Left forelimb (tissue), 1 donor: ENCODE data around the gene PDE4D.

Experiments
- DNase-seq: peaks from one replicate; pipeline ENCODE4 v3.0.0-alpha.2; 2018; ENCODE audit warnings: low spot score

PDE4D gene

GRCh38 chr5:59517926-59518585 is 375.5 kb downstream of the PDE4D start:
- no peak for DNase-seq

DNA sequence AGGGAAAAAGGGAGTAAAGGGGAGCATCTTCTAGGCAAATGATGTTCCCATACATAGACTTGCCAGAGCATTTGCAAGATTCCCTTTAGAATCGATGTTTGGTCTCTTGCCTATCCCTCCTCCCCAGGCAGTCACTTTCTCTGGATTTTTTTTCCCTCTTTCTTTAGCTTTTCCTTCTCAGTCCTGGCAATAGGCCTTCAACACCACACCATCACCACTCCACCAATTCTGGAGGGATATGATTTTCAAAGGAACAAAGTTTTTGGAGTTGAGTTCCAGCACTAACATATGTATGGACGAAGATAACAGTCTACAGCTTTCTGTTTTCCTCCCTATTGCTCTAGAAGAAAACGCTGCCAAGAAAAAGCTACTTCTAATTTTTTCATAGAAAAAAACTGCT is 377.4 kb downstream of the PDE4D start:
- DNase-seq, result no peak

DNA sequence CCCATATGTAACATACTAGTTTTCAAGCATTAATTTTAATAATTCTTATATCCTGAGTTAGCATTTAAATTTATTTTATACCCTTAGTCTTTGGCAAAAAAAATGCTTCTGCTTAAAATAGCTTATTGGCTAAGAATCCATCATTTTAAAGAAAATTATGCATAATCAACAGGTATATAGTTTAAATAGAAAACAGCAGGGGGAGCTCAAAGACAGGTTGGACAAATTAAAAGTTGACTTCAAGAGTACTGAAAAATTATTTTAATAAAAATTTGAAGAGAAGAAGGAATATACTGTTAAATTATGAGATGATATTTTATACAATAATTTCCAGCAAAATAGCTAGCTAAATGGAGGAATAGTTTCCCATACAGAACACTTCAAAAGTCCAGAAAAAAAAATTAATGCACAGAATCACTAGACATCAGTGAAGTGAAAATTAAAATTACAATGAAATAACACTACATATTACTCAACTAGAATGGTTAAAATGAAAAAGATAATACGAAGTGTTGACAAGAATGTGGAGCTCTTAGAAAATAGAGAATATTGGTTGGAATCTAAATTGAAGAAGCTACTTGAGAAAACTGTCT is 387.1 kb downstream of the PDE4D start:
- no peak for DNase-seq

- DNase-seq, result no peak
Measured at GRCh38 chr5:59504043-59504442, 389.5 kb downstream of the PDE4D start.

GRCh38 chr5:59503220-59503619 is 390.3 kb downstream of the PDE4D start:
- DNase-seq, result no peak

- no peak for DNase-seq
Measured at GRCh38 chr5:59501316-59501715, 392.2 kb downstream of the PDE4D start.

DNA sequence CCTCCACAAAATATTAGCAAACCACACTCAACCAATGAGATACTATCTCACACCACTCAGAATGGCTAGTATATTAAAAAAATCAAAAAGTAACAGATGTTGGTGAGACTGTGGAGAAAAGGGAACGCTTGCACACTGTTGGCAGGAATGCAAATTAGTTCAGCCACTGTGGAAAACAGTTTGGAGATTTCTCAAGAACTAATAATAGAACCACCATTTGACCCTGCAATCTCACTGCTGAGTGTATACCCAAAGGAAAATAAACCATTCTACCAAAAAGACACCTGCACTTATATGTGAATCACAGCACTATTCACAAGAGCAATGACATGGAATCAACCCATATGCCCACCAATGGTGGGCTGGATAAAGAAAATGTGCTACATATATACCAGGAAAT is 393.5 kb downstream of the PDE4D start:
- no peak for DNase-seq

DNA sequence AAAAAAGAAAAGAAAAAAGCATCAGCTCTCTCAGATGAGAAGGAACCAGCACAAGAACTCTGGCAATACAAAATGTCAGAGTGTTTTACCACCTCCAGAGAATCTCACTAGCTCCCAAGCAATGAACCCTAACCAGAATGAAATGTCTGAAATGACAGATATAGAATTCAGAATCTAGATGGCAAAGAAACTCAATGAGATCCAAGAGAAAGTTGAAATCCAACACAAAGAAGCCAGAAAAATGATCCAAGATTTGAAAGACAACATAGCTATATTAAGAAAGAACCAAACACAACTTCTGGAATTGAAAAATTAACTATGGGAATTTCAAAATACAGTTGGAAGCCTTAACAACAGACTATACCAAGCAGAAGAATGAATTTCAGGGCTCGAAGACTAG is 396.3 kb downstream of the PDE4D start:
- no peak for DNase-seq

DNA sequence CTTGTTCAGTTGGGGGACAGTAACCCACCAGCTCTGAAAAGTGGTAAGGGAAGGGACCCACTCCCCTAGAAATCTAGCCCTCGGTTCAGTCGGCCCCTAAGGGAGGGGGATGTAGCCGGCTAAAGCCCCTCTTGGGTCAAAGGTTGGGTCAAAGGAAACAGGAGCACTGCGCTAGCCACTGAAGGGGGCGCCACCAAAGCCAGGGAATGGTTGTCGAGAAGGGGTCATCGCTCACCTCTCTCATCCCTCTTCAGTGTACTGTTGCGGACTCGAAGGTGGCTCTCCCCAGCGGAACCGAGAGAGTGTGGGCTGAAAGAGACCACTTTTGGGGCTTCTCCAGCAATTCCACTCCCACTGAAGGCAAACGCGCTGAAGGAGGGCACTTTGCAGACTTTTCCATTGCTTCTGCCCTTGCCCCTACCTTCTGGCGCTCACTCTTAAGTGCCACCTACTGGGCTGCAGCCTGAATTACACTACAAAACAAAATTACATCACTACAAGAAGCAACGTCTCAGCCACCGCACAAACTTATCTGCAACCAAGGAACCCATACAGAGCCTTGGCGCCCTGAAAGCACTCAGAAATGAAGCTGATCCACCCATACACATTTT is 396.9 kb downstream of the PDE4D start:
- no peak for DNase-seq

DNA sequence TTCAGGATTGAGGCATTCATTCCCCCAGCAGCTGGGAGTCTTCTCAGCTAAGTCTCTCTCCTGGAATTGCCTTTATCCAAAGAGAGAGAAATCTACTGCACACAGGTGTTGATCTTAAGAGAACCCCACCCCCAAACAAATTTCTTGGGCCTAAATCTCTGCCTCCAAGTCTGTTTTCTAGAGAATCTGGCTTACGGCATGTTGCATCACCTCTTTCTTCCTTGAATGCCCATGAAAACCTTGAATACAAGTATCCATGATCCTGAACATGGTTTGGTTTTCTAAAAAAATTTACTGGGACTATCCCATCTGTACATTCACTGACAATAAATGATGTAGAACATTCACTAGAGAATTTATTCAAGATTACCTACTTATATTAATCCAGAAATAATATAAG is 401.6 kb downstream of the PDE4D start:
- no peak for DNase-seq

DNA sequence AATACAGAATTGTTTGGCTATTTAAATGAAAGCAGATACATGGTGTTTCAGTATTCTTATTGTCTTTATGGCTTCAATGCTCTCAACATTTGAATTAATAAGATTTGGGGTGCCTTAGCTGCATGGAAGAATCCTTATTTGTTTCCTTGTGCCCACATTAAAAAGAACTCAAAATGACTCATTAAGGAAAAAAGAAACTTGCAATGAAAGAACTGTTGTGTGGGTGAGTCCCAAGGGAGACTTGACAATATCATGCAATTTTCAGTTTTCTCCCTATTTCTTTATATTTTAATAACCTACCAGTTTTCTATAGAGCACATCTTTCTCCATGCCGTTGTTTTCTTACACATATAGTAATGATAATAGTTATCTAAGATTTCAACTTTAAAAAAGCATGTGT is 404.0 kb downstream of the PDE4D start:
- DNase-seq, result no peak

GRCh38 chr5:59487772-59488729 is 405.5 kb downstream of the PDE4D start:
- no peak for DNase-seq

DNA sequence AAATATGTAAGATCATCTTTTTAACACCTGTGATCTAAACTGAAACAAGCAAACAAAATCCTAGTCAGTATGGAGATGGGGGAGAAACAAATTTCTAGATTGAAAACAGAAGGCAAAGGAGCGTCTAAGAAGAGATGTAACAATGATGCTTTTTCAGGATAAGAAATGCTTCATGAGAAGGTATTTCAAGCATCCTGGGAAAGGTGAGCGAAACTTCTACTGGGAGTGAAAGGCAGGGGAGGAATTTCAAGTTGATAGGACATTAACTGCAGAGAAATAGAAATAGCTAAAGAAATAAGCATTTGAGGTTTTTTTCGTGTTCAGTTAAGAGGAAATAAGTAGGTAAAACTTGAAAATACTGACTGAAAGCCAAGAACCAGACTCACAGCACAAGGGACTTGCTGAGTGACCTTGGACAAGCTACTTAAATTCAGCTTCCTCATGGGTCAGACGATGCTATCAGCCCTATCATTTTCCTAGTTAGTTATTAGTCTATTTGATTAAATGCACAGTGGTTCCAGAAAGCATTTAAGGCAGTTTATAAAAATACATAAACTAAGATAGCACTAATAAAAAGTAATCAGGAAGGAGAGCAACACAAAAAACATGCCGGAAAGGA is 406.3 kb downstream of the PDE4D start:
- DNase-seq, result no peak

DNA sequence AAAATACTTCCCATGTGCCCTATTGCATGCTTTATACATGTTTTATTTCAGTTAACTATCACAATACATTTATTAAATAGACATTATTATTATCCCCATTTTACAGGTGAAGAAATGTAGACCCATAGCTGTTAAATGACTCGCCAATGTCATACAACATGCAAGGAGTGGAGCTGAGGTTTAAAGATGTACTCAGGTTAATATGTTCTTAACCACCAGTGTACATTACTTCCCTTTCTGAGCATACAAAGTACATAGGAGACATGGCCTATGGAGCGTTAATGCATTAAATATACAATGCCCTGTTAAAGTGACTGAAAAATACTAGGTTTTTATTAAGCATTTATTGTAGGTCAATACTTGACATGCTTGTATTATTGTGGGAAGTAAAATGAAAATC is 407.0 kb downstream of the PDE4D start:
- no peak for DNase-seq

DNA sequence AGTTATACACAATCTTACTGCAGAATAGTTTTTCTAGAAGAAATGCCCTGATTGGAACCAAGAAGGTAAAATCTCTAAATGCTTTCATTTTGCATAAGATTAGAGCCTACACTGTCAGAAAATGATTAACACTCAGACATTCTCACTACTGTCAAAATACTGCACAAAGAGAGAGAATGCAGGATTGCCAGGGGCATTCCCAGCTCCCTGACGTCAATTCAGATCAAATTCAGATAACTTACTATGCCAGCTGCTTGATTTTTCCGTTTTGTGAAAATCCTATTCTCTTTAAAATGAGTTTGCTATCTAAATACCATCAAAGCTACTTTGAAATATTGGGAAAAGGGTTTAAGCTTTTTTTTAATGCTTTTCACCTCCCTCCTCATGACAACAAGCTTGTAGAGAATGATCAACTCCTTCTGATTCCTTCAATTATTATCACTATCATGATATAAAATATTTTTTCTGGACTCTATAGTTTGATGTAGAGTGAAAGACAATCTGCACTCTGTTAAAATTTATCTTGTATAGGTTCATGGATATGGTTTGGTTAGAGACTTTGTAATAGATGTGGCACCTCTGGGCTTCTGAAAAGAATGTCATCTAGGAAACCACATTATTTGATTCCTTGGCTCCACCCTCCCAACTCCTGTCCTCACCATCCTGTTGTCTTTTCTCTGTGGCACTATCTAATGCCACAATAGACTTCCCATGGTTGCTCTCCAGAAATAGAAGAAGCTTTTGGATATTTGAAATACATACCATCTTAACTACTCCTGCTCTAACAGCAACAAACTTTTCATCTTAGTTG is 407.7 kb downstream of the PDE4D start:
- no peak for DNase-seq

DNA sequence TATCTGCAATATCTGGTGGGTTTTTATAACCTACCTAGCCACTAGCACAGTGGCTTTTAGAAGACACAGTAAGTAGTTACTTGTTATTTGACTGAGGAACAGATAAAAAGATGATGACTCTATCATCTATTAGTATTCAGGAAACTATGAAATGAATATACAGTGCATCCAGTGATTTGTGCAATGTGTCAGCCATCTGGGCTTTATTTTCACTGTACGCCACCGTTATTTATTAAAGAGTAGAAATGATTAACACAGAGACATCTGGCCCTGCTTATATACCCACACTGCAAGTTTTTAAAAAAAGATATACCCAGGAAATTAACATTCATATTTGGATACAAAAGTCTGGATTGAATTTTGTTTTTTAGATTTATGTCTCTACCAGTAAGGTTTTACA is 408.4 kb downstream of the PDE4D start:
- DNase-seq, result no peak

GRCh38 chr5:59484618-59485017 is 408.9 kb downstream of the PDE4D start:
- DNase-seq, result no peak

- DNase-seq, result no peak
Measured at GRCh38 chr5:59483971-59484472, 409.5 kb downstream of the PDE4D start.

GRCh38 chr5:59479086-59479485 is 414.4 kb downstream of the PDE4D start:
- no peak for DNase-seq

DNA sequence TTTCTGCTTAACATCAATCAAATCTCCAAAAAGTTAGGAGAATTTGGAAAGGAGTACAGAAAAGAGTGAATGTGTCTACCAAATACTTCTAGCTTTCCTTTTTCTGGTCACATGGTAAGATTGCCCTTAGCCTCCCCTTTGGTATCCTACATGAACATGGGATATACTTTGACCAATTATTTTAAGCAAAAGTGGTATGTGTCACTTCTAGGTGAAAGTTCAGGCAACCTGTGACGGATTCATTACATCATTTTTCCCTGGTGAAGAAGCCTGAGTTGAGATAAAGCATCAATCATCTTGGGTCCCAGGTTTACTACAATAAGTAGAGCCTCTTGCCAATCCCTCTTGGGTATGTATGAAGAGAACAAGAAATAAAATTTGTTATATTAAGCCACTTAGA is 419.2 kb downstream of the PDE4D start:
- no peak for DNase-seq

GRCh38 chr5:59473611-59474010 is 419.9 kb downstream of the PDE4D start:
- DNase-seq, result no peak
